Lower leg skin (tissue), 4 donors: ENCODE measurements around the gene E2F2. TPM values are rescaled to one million over a fixed set of nuclear protein-coding genes. Genes with fewer than 3 reads are reported as not detected.
A peak's percentile ranks its signal among the peaks of the same experiment; 100 is the strongest.
"Not testable (repeated sequence)": the region's sequence is repeated elsewhere in the genome, so short reads cannot be mapped to it uniquely, and the experiment has no call there.

Experiments used
- DNase-seq, 2 donors: peaks; one replicate each; pipeline ENCODE4 v3.0.0-alpha.2; 2019; ENCODE audit warnings: low spot score in 2 of 2
- H3K4me3 ChIP-seq: fragments of 200-600 bp; sonication (generic); 2 replicates; pipeline ENCODE4 v1.5.1; 2017; ENCODE audit warnings: mild to moderate bottlenecking, low read depth; ENCODE audit not compliant: poor library complexity, severe bottlenecking
- POLR2A ChIP-seq, 2 donors: fragments of 450-650 bp; IDR thresholded peaks; one replicate each; pipeline ENCODE4 v1.6.1; 2016 to 2017; ENCODE audit warnings: antibody characterized with exemption in 2 of 2, mild to moderate bottlenecking in 1 of 2, moderate library complexity in 1 of 2
- WGBS, 2 donors: methylation state at CpG; one replicate each; pipeline ENCODE4 v1.1.5; 2018; 5-methylcytosine and 5-hydroxymethylcytosine counted together
- intact Hi-C: fragments of 100-400 bp; cut with DNase I; formaldehyde crosslinking; loops from one replicate; pipeline ENCODE4 v1.15.0; 2023; ENCODE audit warnings: low total_unique reads
- total RNA-seq, 4 donors: library from RNA; depleted of rRNA; stranded (reverse); fragments of >200 nt; gene quantifications; one replicate each; pipeline ENCODE4 v1.1.0, GENCODE V29; 2016
- TF ChIP-seq, protein P1 (sequence below), 3 donors: fragments of 450-650 bp; IDR thresholded peaks; one replicate each; pipeline ENCODE4 v1.5.1; 2016; ENCODE audit warnings: antibody characterized with exemption in 3 of 3, mild to moderate bottlenecking in 3 of 3, moderate library complexity in 2 of 3

E2F2 gene
- total RNA-seq, 4 donors from 2014 or later, result 6.0 to 12.1 (median 9.0) TPM

DNA sequence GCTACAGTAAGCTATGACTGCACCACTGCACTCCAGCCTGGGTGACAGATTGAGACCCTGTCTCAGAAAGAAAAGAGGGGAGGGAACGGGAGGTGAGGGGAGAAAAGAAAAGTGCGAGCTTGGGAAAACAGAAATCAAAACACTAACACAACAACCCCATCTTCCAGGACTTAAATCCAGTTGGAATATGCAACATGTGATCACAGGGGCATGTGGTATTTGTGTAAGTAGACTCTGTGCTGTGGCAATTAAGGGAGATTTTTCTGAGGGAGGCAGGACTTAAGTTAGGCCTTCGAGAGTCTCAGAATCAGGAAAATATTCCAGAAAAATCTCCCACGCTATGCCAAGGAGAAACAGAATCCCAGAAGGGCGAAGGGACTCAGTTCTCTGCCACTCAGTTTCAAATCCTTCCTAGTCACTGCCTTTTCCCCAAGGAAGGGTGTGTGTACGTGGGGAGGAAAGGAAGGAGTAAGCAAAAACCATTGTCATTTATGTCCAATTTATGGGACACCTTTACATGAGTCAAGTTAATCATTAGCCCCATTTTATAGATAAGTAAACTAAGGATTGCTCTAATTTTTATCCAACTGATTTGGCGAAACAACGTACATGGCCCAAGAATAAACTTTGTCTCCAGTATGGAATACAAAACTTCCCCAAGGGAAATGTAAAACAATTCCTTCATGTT, 16.0 kb upstream of the E2F2 start:
- DNase-seq, result no peak
- TF ChIP-seq, protein P1, sequence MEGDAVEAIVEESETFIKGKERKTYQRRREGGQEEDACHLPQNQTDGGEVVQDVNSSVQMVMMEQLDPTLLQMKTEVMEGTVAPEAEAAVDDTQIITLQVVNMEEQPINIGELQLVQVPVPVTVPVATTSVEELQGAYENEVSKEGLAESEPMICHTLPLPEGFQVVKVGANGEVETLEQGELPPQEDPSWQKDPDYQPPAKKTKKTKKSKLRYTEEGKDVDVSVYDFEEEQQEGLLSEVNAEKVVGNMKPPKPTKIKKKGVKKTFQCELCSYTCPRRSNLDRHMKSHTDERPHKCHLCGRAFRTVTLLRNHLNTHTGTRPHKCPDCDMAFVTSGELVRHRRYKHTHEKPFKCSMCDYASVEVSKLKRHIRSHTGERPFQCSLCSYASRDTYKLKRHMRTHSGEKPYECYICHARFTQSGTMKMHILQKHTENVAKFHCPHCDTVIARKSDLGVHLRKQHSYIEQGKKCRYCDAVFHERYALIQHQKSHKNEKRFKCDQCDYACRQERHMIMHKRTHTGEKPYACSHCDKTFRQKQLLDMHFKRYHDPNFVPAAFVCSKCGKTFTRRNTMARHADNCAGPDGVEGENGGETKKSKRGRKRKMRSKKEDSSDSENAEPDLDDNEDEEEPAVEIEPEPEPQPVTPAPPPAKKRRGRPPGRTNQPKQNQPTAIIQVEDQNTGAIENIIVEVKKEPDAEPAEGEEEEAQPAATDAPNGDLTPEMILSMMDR (IDR thresholded peaks at IDR 0.05), result no peak
- no peak for TF ChIP-seq POLR2A (IDR thresholded peaks at IDR 0.05)
- intact Hi-C loops, result no loop called here
- WGBS, 2 donors, result 90 to 91% methylated on average over 8 of the region's 8 CpGs
- no peak overlapping the region for H3K4me3 ChIP-seq

DNA sequence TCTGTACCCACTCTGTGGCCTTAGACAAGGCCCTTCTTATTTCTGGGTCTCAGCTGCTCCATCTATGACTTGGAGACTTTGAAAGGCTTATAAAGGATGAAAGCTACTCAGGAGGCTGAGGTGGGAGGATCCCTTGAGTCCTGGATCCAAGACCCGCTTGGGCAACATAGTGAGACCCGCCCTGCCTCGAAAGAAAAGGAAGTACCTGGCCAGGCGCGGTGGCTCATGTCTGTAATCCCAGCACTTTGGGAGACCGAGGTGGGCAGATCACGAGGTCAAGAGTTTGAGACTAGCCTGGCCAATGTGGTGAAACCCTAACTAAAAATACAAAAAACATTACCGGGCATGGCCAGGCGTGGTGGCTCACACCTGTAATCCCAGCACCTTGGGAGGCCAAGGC, 14.8 kb upstream of the E2F2 start:
- DNase-seq, result no peak
- no peak overlapping the region for H3K4me3 ChIP-seq
- no peak for TF ChIP-seq POLR2A (IDR thresholded peaks at IDR 0.05)
- TF ChIP-seq, protein P1 (IDR thresholded peaks at IDR 0.05), result no peak
- 76 to 77% methylated on average over 9 of the region's 9 CpGs for WGBS, 2 donors
- intact Hi-C loops, result no loop called here

DNA sequence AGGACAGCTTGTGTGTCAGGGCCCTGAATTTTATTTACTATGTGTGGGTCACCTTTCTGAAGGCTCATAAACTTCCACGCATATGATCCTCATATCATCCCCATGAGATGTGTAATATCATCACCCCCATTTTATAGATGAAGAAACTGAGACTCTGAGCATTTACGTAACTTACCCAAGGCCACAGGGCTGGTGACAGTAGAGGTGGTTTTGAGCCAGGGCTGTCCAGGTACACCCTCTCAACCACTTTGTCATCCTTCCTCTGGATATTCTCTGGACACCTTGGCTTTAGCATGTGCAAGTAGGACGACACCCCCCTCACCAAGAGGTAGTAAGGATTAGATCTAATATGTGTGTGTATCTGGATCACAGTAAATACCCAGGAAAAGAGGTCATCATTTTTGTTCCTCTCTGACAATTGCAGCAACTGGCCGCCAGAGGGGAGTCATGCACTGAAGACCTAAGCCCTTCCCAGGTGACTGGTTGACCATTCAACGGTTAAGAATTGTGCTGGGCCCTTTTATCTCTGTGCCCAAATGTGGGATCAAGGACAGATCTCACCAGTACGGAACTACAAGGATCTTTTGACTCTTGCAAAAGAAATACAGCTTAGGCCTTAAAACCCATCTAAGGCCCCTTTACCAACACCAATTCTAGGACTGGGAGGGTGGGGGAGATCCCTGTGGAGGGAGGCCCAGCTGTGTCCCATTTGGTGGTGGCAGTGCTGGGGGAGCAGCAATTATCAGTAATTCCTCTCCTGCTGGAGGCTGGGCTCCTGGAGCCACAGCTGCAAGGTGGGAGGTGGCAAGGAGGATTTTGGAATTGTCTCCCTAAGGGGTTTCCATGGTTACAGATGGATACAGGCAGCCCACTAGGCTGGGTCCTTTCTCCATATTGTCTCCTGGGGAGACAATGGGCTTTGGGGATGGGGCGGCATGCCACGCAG, 13.7 kb upstream of the E2F2 start:
- WGBS, 2 donors, result 38 to 39% methylated on average over 8 of the region's 8 CpGs

DNA sequence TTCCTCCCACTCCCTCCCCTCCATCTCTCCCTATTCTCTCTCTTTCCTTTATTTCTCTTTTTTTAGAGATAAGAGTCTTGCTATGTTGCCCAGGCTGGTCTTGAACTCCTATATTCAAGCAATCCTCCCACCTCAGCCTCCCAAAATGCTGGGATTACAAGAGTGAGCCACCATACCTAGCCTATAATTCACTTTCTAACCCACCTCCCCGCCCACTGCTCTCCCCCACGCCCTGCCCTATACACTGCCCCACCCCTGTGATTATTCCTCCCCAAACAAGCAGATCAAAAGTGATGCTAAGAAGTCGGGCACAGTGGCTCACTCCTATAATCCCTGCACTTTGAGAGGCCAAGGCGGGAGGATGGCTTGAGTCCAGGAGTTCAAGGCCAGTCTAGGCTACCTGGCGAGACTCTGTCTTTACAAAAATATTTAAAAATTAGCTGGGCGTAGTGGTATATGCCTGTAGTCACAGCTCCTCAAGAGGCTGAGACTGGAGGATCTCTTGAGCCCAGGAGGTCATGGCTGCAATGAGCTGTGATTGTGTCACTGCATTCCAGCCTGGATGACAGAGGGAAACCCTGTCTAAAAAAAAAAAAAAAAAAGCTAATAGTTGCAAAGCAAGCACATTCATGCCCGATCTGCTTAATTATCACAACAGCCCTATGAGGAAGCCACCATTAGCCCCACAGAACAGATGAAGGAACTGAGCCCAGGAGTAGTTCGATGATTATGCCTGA, 12.8 kb upstream of the E2F2 start:
- intact Hi-C loops, result loop anchor here (5.0 kb wide), 2 partner anchors 47 to 93 kb away; no protein-coding TSS in a partner anchor

More for the DNA sequence above, 13.7 kb upstream of the E2F2 start:
- intact Hi-C loops, result loop anchor here (5.0 kb wide), 2 partner anchors 47 to 93 kb away; no protein-coding TSS in a partner anchor
- DNase-seq, result peak; percentile 67 to 95
- no peak overlapping the region for H3K4me3 ChIP-seq
- no peak for TF ChIP-seq POLR2A (IDR thresholded peaks at IDR 0.05)
- TF ChIP-seq, protein P1 (IDR thresholded peaks at IDR 0.05), result peak in 2 of 3 donors; percentile 92 to 93

DNA sequence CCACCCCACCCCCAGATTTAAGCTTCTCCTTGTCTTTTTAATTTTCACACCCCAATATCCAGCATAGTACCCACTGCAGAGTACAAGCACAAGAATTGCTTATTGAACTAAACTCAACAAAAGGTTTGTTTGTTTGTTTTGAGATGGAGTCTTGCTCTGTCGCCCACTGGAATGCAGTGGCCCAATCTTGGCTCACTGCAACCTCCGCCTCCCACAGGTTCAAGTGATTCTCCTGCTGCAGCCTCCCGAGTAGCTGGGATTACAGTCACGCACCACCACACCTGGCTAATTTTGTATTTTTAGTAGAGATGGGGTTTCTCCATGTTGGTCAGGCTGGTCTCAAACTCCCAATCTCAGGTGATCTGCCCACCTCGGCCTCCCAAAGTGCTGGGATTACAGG, 11.9 kb upstream of the E2F2 start:
- whole genome bisulfite sequencing, 2 donors, result 86 to 92% methylated on average over 5 of the region's 5 CpGs
- intact Hi-C loops, result loop anchor here (5.0 kb wide), 2 partner anchors 46 to 94 kb away; no protein-coding TSS in a partner anchor
- DNase-seq, H3K4me3 ChIP-seq: not testable (repeated sequence)

More for the DNA sequence above, 12.8 kb upstream of the E2F2 start:
- TF ChIP-seq, protein P1 (IDR thresholded peaks at IDR 0.05), result no peak
- TF ChIP-seq POLR2A (IDR thresholded peaks at IDR 0.05), result no peak
- 65 to 70% methylated on average over 8 of the region's 8 CpGs for WGBS, 2 donors
- no peak for DNase-seq
- H3K4me3 ChIP-seq, result no peak overlapping the region
